A549 treated with dexamethasone at 1 μM for 4 hours (cell line): ENCODE data around the gene EPHX1. TPM values are rescaled to one million over a fixed set of nuclear protein-coding genes. Genes with fewer than 3 reads are reported as not detected.

Source experiments
- total RNA-seq: library from RNA; stranded (reverse); fragments of 200-300 nt; extraction: Qiagen RNA extraction; gene quantifications from 5 replicates; pipeline ENCODE4 v1.2.3, GENCODE V29; 2022

EPHX1 gene
- 201 to 236 TPM (median 215 TPM) in 5 replicates for total RNA-seq

GRCh38 chr1:225809842-225810578, at the start of gene EPHX1:
TSS of gene EPHX1 (plus strand) at chr1:225810124. CDS start at chr1:225828730, 18,606 bp downstream.

GRCh38 chr1:225777583-225778336, 32.2 kb upstream of the EPHX1 start, which contains the start of gene SRP9:
TSS of gene SRP9 (plus strand) at chr1:225777826. CDS start at chr1:225777941, 115 bp downstream.

GRCh38 chr1:225881959-225882693, 72.2 kb downstream of the EPHX1 start, which contains the start of gene TMEM63A:
TSS of gene TMEM63A (minus strand) at chr1:225882380. CDS start at chr1:225877580, 4,800 bp downstream.

GRCh38 chr1:225888898-225889601, 79.1 kb downstream of the EPHX1 start, which contains the start of gene LEFTY1:
TSS of gene LEFTY1 (minus strand) at chr1:225889146. CDS start at chr1:225889066, 80 bp downstream.

Other genes with a start within 250 kb of the EPHX1 start
- 79.8 to 114 TPM (median 103 TPM) in 5 replicates for gene ENAH, start 157.0 kb upstream of the EPHX1 start, total RNA-seq
- gene SRP9, start 32.3 kb upstream of the EPHX1 start, total RNA-seq, result 210 to 367 TPM (median 224 TPM) in 5 replicates
- gene TMEM63A, start 72.3 kb downstream of the EPHX1 start, total RNA-seq, result 2.8 to 6.9 TPM (median 5.3 TPM) in 5 replicates
- gene LEFTY1, start 79.0 kb downstream of the EPHX1 start, total RNA-seq, result 0.61 to 2.0 TPM (median 1.3 TPM) in 5 replicates
- 41.6 to 49.5 TPM (median 47.8 TPM) in 5 replicates for gene PYCR2, start 114.1 kb downstream of the EPHX1 start, total RNA-seq
- 0.10 to 0.29 TPM (median 0.24 TPM) in 3 of 5 replicates, not detected in the others for gene LEFTY2, start 131.1 kb downstream of the EPHX1 start, total RNA-seq
- 7.3 to 10.2 TPM (median 8.4 TPM) in 5 replicates for gene SDE2, start 189.2 kb downstream of the EPHX1 start, total RNA-seq